Ectodermal cell (in vitro differentiated cells): ENCODE measurements around the gene SNAI1.
"Not testable (repeated sequence)": the region's sequence is repeated elsewhere in the genome, so short reads cannot be mapped to it uniquely, and the experiment has no call there.

Experiments
- H3K27ac ChIP-seq: 2 replicates; pipeline ENCODE4 v1.7.0; 2013; ENCODE audit warnings: mild to moderate bottlenecking, low read depth, low read length; ENCODE audit not compliant: insufficient read depth, poor library complexity, severe bottlenecking
- H3K27me3 ChIP-seq: 2 replicates; pipeline ENCODE4 v1.7.0; 2013; ENCODE audit warnings: mild to moderate bottlenecking, low read length; ENCODE audit not compliant: insufficient read depth, control insufficient read depth, poor library complexity, severe bottlenecking
- H3K36me3 ChIP-seq: one replicate; pipeline ENCODE4 v1.7.0; 2013; ENCODE audit warnings: low read length; ENCODE audit not compliant: control insufficient read depth, insufficient read depth
- H3K4me1 ChIP-seq: one replicate; pipeline ENCODE4 v1.7.0; 2013; ENCODE audit warnings: low read length; ENCODE audit not compliant: control insufficient read depth, insufficient read depth
- H3K4me3 ChIP-seq: 2 replicates; pipeline ENCODE4 v1.7.0; 2013; ENCODE audit warnings: low read depth, low read length, control low read depth; ENCODE audit not compliant: insufficient read depth
- H3K9me3 ChIP-seq: 2 replicates; pipeline ENCODE4 v1.7.0; 2013; ENCODE audit warnings: mild to moderate bottlenecking, low read length, moderate library complexity; ENCODE audit not compliant: control insufficient read depth
- WGBS, 2 experiments: methylation state at CpG; one replicate each; pipeline ENCODE4 v1.1.7; 2013; ENCODE audit warnings: missing lambda C conversion rate in 2 of 2; 5-methylcytosine and 5-hydroxymethylcytosine counted together

Gene SNAI1

GRCh38 chr20:50000548-50001222 lies 17.9 kb downstream of the SNAI1 start:
- 91 to 94% methylated on average over 13 to 14 of the region's 14 CpGs for whole genome bisulfite sequencing, 2 experiments

DNA sequence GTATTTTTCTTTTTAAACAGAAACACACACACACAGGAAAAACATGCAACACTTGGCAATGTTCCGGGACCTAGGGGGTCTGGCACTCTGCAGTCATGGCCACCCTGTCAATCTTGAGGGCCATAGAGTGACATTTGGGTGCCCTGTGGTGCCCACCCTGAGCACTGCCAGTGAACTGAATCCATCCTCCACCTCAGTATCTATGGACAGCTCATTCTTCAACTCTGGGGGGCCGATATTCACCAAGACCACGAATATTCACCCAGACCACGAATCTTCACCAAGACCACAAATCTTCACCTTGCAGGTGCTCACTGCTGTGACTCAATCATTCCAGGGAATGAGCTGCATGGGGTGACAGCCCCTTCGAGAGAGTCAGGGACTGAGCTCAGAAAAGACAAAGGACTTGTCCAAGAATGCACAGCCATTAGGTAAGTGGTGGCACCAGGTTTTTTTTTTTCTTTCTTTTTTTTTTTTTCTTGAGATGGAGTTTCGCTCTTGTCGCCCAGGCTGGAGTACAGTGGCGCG lies 19.1 kb downstream of the SNAI1 start:
- H3K27me3 ChIP-seq = no peaks in the 10 kb centered on the region
- H3K4me1 ChIP-seq = no peaks in the 10 kb centered on the region
- H3K36me3 ChIP-seq = no peaks in the 10 kb centered on the region
- no peak overlapping the region for H3K4me3 ChIP-seq
- 92 to 93% methylated on average over 9 of the region's 9 CpGs for WGBS, 2 experiments
- no peak overlapping the region for H3K27ac ChIP-seq
- H3K9me3 ChIP-seq = no peaks in the 10 kb centered on the region

More at GRCh38 chr20:50000548-50001222, 17.9 kb downstream of the SNAI1 start:
- not testable (repeated sequence) for H3K27ac ChIP-seq, H3K4me3 ChIP-seq, H3K27me3 ChIP-seq, H3K36me3 ChIP-seq, H3K4me1 ChIP-seq, H3K9me3 ChIP-seq

GRCh38 chr20:50003253-50003656 lies 20.5 kb downstream of the SNAI1 start:
- 94% methylated on average over 4 of the region's 4 CpGs for WGBS, 2 experiments
- no peaks in the 10 kb centered on the region for H3K9me3 ChIP-seq
- H3K4me1 ChIP-seq = no peaks in the 10 kb centered on the region
- H3K27ac ChIP-seq = no peak overlapping the region
- no peaks in the 10 kb centered on the region for H3K27me3 ChIP-seq
- no peak overlapping the region for H3K4me3 ChIP-seq
- no peaks in the 10 kb centered on the region for H3K36me3 ChIP-seq

- Histone ChIP-seq H3K27me3 (peaks cover 4% of the 10 kb centered on the region), H3K4me1 (no peaks in the 10 kb centered on the region)
Measured at GRCh38 chr20:50004229-50004628, 21.4 kb downstream of the SNAI1 start.

GRCh38 chr20:50005471-50005981 lies 22.7 kb downstream of the SNAI1 start:
- H3K9me3 ChIP-seq = no peaks in the 10 kb centered on the region
- 81 to 82% methylated on average over 7 of the region's 7 CpGs for WGBS, 2 experiments
- H3K36me3 ChIP-seq = no peaks in the 10 kb centered on the region
- H3K27ac ChIP-seq = no peak overlapping the region
- H3K4me1 ChIP-seq = peaks cover 4% of the 10 kb centered on the region
- no peak overlapping the region for H3K4me3 ChIP-seq
- H3K27me3 ChIP-seq = peaks cover 17% of the 10 kb centered on the region

More at GRCh38 chr20:50004229-50004628, 21.4 kb downstream of the SNAI1 start:
- no peak overlapping the region for H3K4me3 ChIP-seq
- H3K27ac ChIP-seq = no peak overlapping the region
- WGBS, 2 experiments = 92 to 96% methylated on average over 2 to 4 of the region's 4 CpGs
- H3K9me3 ChIP-seq = no peaks in the 10 kb centered on the region
- no peaks in the 10 kb centered on the region for H3K36me3 ChIP-seq

DNA sequence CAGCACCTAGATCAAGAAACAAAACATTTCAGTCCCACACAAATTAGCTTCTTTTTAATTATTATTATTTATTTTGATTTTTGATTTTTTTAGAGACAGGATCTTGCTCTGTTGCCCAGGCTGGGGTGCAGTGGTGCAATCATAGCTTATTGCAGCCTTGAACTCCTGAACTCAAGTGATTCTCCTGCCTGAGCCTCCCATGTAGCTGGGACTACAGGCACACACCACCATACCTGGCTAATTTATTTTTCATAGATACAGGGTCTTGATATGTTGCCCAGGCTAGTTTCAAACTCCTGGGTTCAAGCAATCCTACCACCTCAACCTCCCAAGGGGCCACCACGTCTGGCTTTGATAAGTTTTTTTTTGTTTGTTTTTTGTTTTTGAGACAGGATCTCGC lies 24.6 kb downstream of the SNAI1 start:
- peaks cover 4% of the 10 kb centered on the region for H3K4me1 ChIP-seq
- 89 to 92% methylated on average over 2 of the region's 2 CpGs for WGBS, 2 experiments

GRCh38 chr20:50008007-50008406 lies 25.2 kb downstream of the SNAI1 start:
- Histone ChIP-seq H3K9me3 (no peaks in the 10 kb centered on the region), H3K27me3 (peaks cover 23% of the 10 kb centered on the region), H3K4me3 (no peak overlapping the region), H3K4me1 (peaks cover 4% of the 10 kb centered on the region), H3K27ac (no peak overlapping the region), H3K36me3 (no peaks in the 10 kb centered on the region)
- 76 to 82% methylated on average over 3 of the region's 3 CpGs for WGBS, 2 experiments

More for the DNA sequence above, 24.6 kb downstream of the SNAI1 start:
- Histone ChIP-seq H3K36me3 (no peaks in the 10 kb centered on the region), H3K27me3 (peaks cover 23% of the 10 kb centered on the region), H3K27ac (no peak overlapping the region), H3K9me3 (no peaks in the 10 kb centered on the region), H3K4me3 (no peak overlapping the region)

- WGBS, 2 experiments = 8 to 9% methylated on average over 71 of the region's 71 CpGs
- H3K27ac ChIP-seq = no peak overlapping the region
- H3K36me3 ChIP-seq = no peaks in the 10 kb centered on the region
- H3K4me3 ChIP-seq = peak overlapping the region; percentile 29
- H3K27me3 ChIP-seq = peaks cover 23% of the 10 kb centered on the region
- no peaks in the 10 kb centered on the region for H3K9me3 ChIP-seq
- H3K4me1 ChIP-seq = peaks cover 4% of the 10 kb centered on the region
Measured at GRCh38 chr20:50009521-50010454, 27.0 kb downstream of the SNAI1 start.

GRCh38 chr20:50011597-50011996 lies 28.8 kb downstream of the SNAI1 start:
- not testable (repeated sequence) for H3K4me3 ChIP-seq, H3K36me3 ChIP-seq, H3K27ac ChIP-seq, H3K9me3 ChIP-seq
- peaks cover 14% of the 10 kb centered on the region for H3K4me1 ChIP-seq
- peaks cover 23% of the 10 kb centered on the region for H3K27me3 ChIP-seq
- WGBS, 2 experiments = 71 to 76% methylated on average over 2 of the region's 3 CpGs
